ENCODE measurements around the gene MYB. TPM values are rescaled to one million over a fixed set of nuclear protein-coding genes. Genes with fewer than 3 reads are reported as not detected.

The MYB gene
- total RNA-seq, 1 experiment from 2014 or later: 6.1 TPM

DNA sequence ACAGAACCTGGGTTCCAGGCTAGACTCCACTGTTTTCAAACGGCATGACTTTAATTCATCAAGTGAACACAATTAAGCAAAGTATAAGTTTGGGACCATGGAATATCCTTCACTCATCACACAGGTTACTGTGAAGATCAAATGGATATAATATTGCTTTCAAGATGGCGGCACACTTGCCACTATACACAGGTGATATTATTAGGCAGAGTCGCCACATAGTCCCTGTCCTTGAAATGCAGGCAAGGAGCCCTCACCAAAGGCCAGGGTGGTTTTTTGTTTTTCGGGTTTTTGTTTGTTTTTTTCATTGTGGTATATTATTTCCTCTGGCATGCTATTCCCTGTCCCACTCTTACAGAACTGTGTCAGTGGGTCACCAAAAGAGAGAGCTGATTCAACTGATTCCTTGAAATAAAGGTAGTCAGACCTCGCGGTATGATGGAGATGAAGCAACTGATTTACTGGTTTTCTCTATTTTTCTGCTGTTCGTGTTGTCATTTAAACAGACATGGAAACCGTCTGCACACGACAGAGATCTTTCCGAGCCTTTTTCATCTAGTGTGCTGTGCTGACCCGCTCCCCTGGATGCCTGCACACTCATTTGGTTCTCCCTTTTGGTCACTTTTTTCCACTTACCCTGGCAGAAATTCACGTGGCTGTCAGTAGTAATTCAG, 29.7 kb downstream of the MYB start:
- H3K36me3 Mint-ChIP-seq: peaks cover 12% of the 10 kb centered on the region
- H3K27me3 Mint-ChIP-seq (ENCODE audit: low read depth): no peaks in the 10 kb centered on the region
- ChIA-PET POLR2A (no interaction called here), CTCF (interaction anchor here (0.5 kb wide), 1 partner anchor 57 kb away, joined by 3 read pairs; no protein-coding TSS in a partner anchor)
- no peak overlapping the region for H3K4me3 Mint-ChIP-seq
- peak overlapping the region; percentile 42; the same call in 1 of the 2 replicates for H3K27ac Mint-ChIP-seq
- DNase-seq (ENCODE audit: low spot score): no peak
- ATAC-seq: no peak
- TF ChIP-seq, protein P1, sequence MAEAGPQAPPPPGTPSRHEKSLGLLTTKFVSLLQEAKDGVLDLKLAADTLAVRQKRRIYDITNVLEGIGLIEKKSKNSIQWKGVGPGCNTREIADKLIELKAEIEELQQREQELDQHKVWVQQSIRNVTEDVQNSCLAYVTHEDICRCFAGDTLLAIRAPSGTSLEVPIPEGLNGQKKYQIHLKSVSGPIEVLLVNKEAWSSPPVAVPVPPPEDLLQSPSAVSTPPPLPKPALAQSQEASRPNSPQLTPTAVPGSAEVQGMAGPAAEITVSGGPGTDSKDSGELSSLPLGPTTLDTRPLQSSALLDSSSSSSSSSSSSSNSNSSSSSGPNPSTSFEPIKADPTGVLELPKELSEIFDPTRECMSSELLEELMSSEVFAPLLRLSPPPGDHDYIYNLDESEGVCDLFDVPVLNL (CRISPR knock-in tag; IDR thresholded peaks at IDR 0.05; ENCODE audit: borderline replicate concordance, low read depth): no peak
- no peak for TF ChIP-seq EMX1 (CRISPR knock-in tag; IDR thresholded peaks at IDR 0.05)
- TF ChIP-seq NR3C1 (CRISPR knock-in tag; conservative IDR thresholded peaks at IDR 0.05; ENCODE audit: low read depth): no peak
- no peak for TF ChIP-seq SOX15 (CRISPR knock-in tag; IDR thresholded peaks at IDR 0.05)
- no peak for TF ChIP-seq SMAD3 (CRISPR knock-in tag; IDR thresholded peaks at IDR 0.05; ENCODE audit: borderline replicate concordance)
- TF ChIP-seq, protein P2, sequence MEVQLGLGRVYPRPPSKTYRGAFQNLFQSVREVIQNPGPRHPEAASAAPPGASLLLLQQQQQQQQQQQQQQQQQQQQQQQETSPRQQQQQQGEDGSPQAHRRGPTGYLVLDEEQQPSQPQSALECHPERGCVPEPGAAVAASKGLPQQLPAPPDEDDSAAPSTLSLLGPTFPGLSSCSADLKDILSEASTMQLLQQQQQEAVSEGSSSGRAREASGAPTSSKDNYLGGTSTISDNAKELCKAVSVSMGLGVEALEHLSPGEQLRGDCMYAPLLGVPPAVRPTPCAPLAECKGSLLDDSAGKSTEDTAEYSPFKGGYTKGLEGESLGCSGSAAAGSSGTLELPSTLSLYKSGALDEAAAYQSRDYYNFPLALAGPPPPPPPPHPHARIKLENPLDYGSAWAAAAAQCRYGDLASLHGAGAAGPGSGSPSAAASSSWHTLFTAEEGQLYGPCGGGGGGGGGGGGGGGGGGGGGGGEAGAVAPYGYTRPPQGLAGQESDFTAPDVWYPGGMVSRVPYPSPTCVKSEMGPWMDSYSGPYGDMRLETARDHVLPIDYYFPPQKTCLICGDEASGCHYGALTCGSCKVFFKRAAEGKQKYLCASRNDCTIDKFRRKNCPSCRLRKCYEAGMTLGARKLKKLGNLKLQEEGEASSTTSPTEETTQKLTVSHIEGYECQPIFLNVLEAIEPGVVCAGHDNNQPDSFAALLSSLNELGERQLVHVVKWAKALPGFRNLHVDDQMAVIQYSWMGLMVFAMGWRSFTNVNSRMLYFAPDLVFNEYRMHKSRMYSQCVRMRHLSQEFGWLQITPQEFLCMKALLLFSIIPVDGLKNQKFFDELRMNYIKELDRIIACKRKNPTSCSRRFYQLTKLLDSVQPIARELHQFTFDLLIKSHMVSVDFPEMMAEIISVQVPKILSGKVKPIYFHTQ (CRISPR knock-in tag; IDR thresholded peaks at IDR 0.05): no peak
- no peak for TF ChIP-seq FOXP1 (CRISPR knock-in tag; IDR thresholded peaks at IDR 0.05; ENCODE audit: borderline replicate concordance)
- no peak for TF ChIP-seq ESRRA (CRISPR knock-in tag; IDR thresholded peaks at IDR 0.05; ENCODE audit: borderline replicate concordance)
- TF ChIP-seq ZBTB21 (CRISPR knock-in tag; IDR thresholded peaks at IDR 0.05; ENCODE audit: borderline replicate concordance): no peak
- TF ChIP-seq NR1H2 (CRISPR knock-in tag; IDR thresholded peaks at IDR 0.05): no peak
- TF ChIP-seq FOXJ3 (CRISPR knock-in tag; IDR thresholded peaks at IDR 0.05; ENCODE audit: borderline replicate concordance): no peak
- no peak for TF ChIP-seq ZNF263 (CRISPR knock-in tag; IDR thresholded peaks at IDR 0.05; ENCODE audit: low read depth)
- H3K9me3 Mint-ChIP-seq: peaks cover 10% of the 10 kb centered on the region
- H3K4me1 Mint-ChIP-seq: peaks cover 19% of the 10 kb centered on the region

DNA sequence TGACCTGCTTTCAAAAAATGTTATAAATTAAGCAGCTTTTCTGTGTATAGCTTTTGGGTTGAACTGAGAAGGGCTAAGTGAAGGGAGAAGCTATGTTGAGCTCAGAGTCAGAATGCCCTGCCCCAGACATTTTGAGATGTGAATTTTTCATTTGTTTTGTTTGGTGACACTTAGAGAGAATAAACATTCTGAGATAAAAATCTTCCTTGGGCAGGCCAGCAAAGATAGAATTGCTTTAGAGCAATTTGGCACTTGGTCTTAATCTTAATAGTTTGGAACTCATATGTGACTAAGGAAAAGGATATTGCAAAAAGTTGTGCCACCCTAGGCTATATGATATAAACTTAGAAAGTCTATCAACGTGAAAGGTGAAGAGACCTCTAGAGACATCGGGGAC, 30.2 kb downstream of the MYB start:
- Mint-ChIP-seq H3K27ac (peak overlapping the region; percentile 42), H3K9me3 (peaks cover 10% of the 10 kb centered on the region), H3K27me3 (ENCODE audit: low read depth) (no peaks in the 10 kb centered on the region), H3K36me3 (peaks cover 12% of the 10 kb centered on the region), H3K4me3 (no peak overlapping the region), H3K4me1 (peaks cover 21% of the 10 kb centered on the region)
- POLR2A ChIA-PET: no interaction called here
- CTCF ChIA-PET: interaction anchor here (0.5 kb wide), 1 partner anchor 57 kb away, joined by 3 read pairs; no protein-coding TSS in a partner anchor
- ATAC-seq: no peak
- DNase-seq (ENCODE audit: low spot score): no peak
- TF ChIP-seq, protein P3, sequence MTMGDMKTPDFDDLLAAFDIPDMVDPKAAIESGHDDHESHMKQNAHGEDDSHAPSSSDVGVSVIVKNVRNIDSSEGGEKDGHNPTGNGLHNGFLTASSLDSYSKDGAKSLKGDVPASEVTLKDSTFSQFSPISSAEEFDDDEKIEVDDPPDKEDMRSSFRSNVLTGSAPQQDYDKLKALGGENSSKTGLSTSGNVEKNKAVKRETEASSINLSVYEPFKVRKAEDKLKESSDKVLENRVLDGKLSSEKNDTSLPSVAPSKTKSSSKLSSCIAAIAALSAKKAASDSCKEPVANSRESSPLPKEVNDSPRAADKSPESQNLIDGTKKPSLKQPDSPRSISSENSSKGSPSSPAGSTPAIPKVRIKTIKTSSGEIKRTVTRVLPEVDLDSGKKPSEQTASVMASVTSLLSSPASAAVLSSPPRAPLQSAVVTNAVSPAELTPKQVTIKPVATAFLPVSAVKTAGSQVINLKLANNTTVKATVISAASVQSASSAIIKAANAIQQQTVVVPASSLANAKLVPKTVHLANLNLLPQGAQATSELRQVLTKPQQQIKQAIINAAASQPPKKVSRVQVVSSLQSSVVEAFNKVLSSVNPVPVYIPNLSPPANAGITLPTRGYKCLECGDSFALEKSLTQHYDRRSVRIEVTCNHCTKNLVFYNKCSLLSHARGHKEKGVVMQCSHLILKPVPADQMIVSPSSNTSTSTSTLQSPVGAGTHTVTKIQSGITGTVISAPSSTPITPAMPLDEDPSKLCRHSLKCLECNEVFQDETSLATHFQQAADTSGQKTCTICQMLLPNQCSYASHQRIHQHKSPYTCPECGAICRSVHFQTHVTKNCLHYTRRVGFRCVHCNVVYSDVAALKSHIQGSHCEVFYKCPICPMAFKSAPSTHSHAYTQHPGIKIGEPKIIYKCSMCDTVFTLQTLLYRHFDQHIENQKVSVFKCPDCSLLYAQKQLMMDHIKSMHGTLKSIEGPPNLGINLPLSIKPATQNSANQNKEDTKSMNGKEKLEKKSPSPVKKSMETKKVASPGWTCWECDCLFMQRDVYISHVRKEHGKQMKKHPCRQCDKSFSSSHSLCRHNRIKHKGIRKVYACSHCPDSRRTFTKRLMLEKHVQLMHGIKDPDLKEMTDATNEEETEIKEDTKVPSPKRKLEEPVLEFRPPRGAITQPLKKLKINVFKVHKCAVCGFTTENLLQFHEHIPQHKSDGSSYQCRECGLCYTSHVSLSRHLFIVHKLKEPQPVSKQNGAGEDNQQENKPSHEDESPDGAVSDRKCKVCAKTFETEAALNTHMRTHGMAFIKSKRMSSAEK (CRISPR knock-in tag; IDR thresholded peaks at IDR 0.05; ENCODE audit: borderline replicate concordance): no peak
- TF ChIP-seq, protein P4, sequence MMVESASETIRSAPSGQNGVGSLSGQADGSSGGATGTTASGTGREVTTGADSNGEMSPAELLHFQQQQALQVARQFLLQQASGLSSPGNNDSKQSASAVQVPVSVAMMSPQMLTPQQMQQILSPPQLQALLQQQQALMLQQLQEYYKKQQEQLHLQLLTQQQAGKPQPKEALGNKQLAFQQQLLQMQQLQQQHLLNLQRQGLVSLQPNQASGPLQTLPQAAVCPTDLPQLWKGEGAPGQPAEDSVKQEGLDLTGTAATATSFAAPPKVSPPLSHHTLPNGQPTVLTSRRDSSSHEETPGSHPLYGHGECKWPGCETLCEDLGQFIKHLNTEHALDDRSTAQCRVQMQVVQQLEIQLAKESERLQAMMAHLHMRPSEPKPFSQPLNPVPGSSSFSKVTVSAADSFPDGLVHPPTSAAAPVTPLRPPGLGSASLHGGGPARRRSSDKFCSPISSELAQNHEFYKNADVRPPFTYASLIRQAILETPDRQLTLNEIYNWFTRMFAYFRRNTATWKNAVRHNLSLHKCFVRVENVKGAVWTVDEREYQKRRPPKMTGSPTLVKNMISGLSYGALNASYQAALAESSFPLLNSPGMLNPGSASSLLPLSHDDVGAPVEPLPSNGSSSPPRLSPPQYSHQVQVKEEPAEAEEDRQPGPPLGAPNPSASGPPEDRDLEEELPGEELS (CRISPR knock-in tag; IDR thresholded peaks at IDR 0.05): no peak
- TF ChIP-seq, protein P5, sequence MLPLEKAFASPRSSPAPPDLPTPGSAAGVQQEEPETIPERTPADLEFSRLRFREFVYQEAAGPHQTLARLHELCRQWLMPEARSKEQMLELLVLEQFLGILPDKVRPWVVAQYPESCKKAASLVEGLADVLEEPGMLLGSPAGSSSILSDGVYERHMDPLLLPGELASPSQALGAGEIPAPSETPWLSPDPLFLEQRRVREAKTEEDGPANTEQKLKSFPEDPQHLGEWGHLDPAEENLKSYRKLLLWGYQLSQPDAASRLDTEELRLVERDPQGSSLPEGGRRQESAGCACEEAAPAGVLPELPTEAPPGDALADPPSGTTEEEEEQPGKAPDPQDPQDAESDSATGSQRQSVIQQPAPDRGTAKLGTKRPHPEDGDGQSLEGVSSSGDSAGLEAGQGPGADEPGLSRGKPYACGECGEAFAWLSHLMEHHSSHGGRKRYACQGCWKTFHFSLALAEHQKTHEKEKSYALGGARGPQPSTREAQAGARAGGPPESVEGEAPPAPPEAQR (CRISPR knock-in tag; IDR thresholded peaks at IDR 0.05): no peak
- TF ChIP-seq, protein P6, sequence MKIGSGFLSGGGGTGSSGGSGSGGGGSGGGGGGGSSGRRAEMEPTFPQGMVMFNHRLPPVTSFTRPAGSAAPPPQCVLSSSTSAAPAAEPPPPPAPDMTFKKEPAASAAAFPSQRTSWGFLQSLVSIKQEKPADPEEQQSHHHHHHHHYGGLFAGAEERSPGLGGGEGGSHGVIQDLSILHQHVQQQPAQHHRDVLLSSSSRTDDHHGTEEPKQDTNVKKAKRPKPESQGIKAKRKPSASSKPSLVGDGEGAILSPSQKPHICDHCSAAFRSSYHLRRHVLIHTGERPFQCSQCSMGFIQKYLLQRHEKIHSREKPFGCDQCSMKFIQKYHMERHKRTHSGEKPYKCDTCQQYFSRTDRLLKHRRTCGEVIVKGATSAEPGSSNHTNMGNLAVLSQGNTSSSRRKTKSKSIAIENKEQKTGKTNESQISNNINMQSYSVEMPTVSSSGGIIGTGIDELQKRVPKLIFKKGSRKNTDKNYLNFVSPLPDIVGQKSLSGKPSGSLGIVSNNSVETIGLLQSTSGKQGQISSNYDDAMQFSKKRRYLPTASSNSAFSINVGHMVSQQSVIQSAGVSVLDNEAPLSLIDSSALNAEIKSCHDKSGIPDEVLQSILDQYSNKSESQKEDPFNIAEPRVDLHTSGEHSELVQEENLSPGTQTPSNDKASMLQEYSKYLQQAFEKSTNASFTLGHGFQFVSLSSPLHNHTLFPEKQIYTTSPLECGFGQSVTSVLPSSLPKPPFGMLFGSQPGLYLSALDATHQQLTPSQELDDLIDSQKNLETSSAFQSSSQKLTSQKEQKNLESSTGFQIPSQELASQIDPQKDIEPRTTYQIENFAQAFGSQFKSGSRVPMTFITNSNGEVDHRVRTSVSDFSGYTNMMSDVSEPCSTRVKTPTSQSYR (CRISPR knock-in tag; IDR thresholded peaks at IDR 0.05): no peak
- TF ChIP-seq, protein P7, sequence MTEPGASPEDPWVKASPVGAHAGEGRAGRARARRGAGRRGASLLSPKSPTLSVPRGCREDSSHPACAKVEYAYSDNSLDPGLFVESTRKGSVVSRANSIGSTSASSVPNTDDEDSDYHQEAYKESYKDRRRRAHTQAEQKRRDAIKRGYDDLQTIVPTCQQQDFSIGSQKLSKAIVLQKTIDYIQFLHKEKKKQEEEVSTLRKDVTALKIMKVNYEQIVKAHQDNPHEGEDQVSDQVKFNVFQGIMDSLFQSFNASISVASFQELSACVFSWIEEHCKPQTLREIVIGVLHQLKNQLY (CRISPR knock-in tag; IDR thresholded peaks at IDR 0.05): no peak
- TF ChIP-seq, protein P8, sequence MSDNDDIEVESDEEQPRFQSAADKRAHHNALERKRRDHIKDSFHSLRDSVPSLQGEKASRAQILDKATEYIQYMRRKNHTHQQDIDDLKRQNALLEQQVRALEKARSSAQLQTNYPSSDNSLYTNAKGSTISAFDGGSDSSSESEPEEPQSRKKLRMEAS (CRISPR knock-in tag; IDR thresholded peaks at IDR 0.05): no peak

All from WTC11 (cell line).